Left renal cortex interstitium (tissue), 4 donors: Measurements from ENCODE around the gene EVI5. TPM values are rescaled to one million over a fixed set of nuclear protein-coding genes. Genes with fewer than 3 reads are reported as not detected.
"Not testable (repeated sequence)": the region's sequence is repeated elsewhere in the genome, so short reads cannot be mapped to it uniquely, and the experiment has no call there.

Experiments used
- DNase-seq, 4 donors: peaks; one replicate each; pipeline ENCODE4 v3.0.0-alpha.2; 2013; ENCODE audit warnings: low read depth in 4 of 4, low spot score in 2 of 4, missing footprints in 1 of 4
- polyA plus RNA-seq, 4 donors: library from polyadenylated mRNA; unstranded; fragments of 120-200 nt; gene quantifications; one replicate each; pipeline ENCODE4 v1.2.1, GENCODE V29; 2013; ENCODE audit not compliant: insufficient read length in 4 of 4

The EVI5 gene
- polyA plus RNA-seq, 4 donors: 16.4 to 21.7 (median 18.7) TPM

- DNase-seq: no peak
Measured at GRCh38 chr1:92536211-92536979, 248.5 kb downstream of the EVI5 start.

- DNase-seq: not testable (repeated sequence)
Measured at GRCh38 chr1:92532371-92532770, 252.5 kb downstream of the EVI5 start.

GRCh38 chr1:92531939-92532338 lies 253.0 kb downstream of the EVI5 start:
- DNase-seq: not testable (repeated sequence)

- no peak for DNase-seq
Measured at GRCh38 chr1:92527670-92528069, 257.2 kb downstream of the EVI5 start.

GRCh38 chr1:92524944-92525590 lies 259.8 kb downstream of the EVI5 start:
- not testable (repeated sequence) for DNase-seq

- DNase-seq: no peak
Measured at GRCh38 chr1:92519043-92519442, 265.9 kb downstream of the EVI5 start.

- DNase-seq: no peak
Measured at GRCh38 chr1:92516574-92516973, 268.3 kb downstream of the EVI5 start.

- no peak for DNase-seq
Measured at GRCh38 chr1:92515796-92516201, 269.1 kb downstream of the EVI5 start.

- DNase-seq: no peak
Measured at GRCh38 chr1:92511541-92511940, 273.4 kb downstream of the EVI5 start.

- no peak for DNase-seq
Measured at GRCh38 chr1:92509619-92510018, 275.3 kb downstream of the EVI5 start.

GRCh38 chr1:92505015-92505692 lies 279.8 kb downstream of the EVI5 start:
- no peak for DNase-seq

- DNase-seq: no peak
Measured at GRCh38 chr1:92504291-92505014, 280.5 kb downstream of the EVI5 start.

GRCh38 chr1:92503926-92504285 lies 281.0 kb downstream of the EVI5 start:
- no peak for DNase-seq

- DNase-seq: no peak
Measured at GRCh38 chr1:92503043-92503925, 281.6 kb downstream of the EVI5 start.

GRCh38 chr1:92502247-92502646 lies 282.7 kb downstream of the EVI5 start:
- DNase-seq: no peak

- no peak for DNase-seq
Measured at GRCh38 chr1:92500552-92500951, 284.4 kb downstream of the EVI5 start.

GRCh38 chr1:92495392-92496063 lies 289.4 kb downstream of the EVI5 start:
- no peak for DNase-seq

GRCh38 chr1:92494485-92495141 lies 290.3 kb downstream of the EVI5 start:
- DNase-seq: no peak

- no peak for DNase-seq
Measured at GRCh38 chr1:92493139-92493538, 291.8 kb downstream of the EVI5 start.
